Activated T-cell treated with anti-CD3 and anti-CD28 coated beads, Interleukin-2, amount 50 U/mL, for 72 hours (primary cell): ENCODE results near the gene SYT14. TPM values are rescaled to one million over a fixed set of nuclear protein-coding genes. Genes with fewer than 3 reads are reported as not detected.
"Not testable (repeated sequence)": the region's sequence is repeated elsewhere in the genome, so short reads cannot be mapped to it uniquely, and the experiment has no call there.

ENCODE experiments used
- ATAC-seq, 2 donors: fragments of 150-1000 bp; cut with Tn5 transposase; replicated peaks in 1 of 2; 2 replicates each; pipeline ENCODE4 v1.10.0; 2021; ENCODE audit warnings: moderate library complexity in 2 of 2, mild to moderate bottlenecking in 1 of 2
- DNase-seq, 2 donors: peaks; one replicate each; pipeline ENCODE4 v3.0.0; 2021 to 2022; ENCODE audit warnings: mixed read lengths in 1 of 2
- H3K27ac Mint-ChIP-seq: one replicate; pipeline ENCODE4 v1.8.0; 2022; ENCODE audit warnings: mild to moderate bottlenecking, moderate library complexity, mixed read lengths
- H3K27me3 Mint-ChIP-seq: one replicate; pipeline ENCODE4 v1.8.0; 2022; ENCODE audit warnings: low read depth, mixed read lengths
- H3K36me3 Mint-ChIP-seq, 2 donors: one replicate each; pipeline ENCODE4 v1.8.0; 2022; ENCODE audit warnings: mixed read lengths in 2 of 2, mild to moderate bottlenecking in 1 of 2; ENCODE audit not compliant: insufficient read depth in 2 of 2
- H3K4me1 Mint-ChIP-seq: one replicate; pipeline ENCODE4 v1.8.0; 2022; ENCODE audit warnings: low read depth, mixed read lengths
- H3K4me3 Mint-ChIP-seq, 2 donors: one replicate each; pipeline ENCODE4 v1.8.0; 2022; ENCODE audit warnings: mild to moderate bottlenecking in 2 of 2, mixed read lengths in 2 of 2, moderate library complexity in 2 of 2
- H3K9me3 Mint-ChIP-seq, 2 donors: one replicate each; pipeline ENCODE4 v1.8.0; 2022; ENCODE audit warnings: mixed read lengths in 2 of 2
- total RNA-seq, 2 donors: library from RNA; stranded (reverse); gene quantifications; one replicate each; pipeline ENCODE4 v1.2.3, GENCODE V29; 2022

Gene SYT14
- total RNA-seq, 2 donors from 2014 or later, result not detected

GRCh38 chr1:209911746-209912145, 26.3 kb upstream of the SYT14 start:
- no peaks in the 10 kb centered on the region for H3K4me1 Mint-ChIP-seq
- H3K27me3 Mint-ChIP-seq, result no peaks in the 10 kb centered on the region
- H3K36me3 Mint-ChIP-seq, result no peaks in the 10 kb centered on the region
- DNase-seq (no peak), ATAC-seq (no peak)
- no peaks in the 10 kb centered on the region for H3K9me3 Mint-ChIP-seq
- H3K27ac Mint-ChIP-seq, result no peak overlapping the region
- no peak overlapping the region for H3K4me3 Mint-ChIP-seq

GRCh38 chr1:209912306-209912705, 25.7 kb upstream of the SYT14 start:
- Mint-ChIP-seq H3K9me3 (no peaks in the 10 kb centered on the region), H3K4me1 (no peaks in the 10 kb centered on the region), H3K27ac (no peak overlapping the region), H3K36me3 (no peaks in the 10 kb centered on the region), H3K27me3 (no peaks in the 10 kb centered on the region), H3K4me3 (no peak overlapping the region)
- DNase-seq, result no peak
- no peak for ATAC-seq

GRCh38 chr1:209919637-209920036, 18.4 kb upstream of the SYT14 start:
- not testable (repeated sequence) for DNase-seq, ATAC-seq, H3K27ac Mint-ChIP-seq, H3K4me3 Mint-ChIP-seq, H3K4me1 Mint-ChIP-seq, H3K9me3 Mint-ChIP-seq, H3K27me3 Mint-ChIP-seq, H3K36me3 Mint-ChIP-seq

GRCh38 chr1:209920844-209921243, 17.2 kb upstream of the SYT14 start:
- Mint-ChIP-seq H3K4me1 (no peaks in the 10 kb centered on the region), H3K27ac (no peak overlapping the region), H3K27me3 (peaks cover 9% of the 10 kb centered on the region), H3K4me3 (no peak overlapping the region), H3K36me3 (peaks cover 2 to 4% of the 10 kb centered on the region in 2 donors), H3K9me3 (peaks cover 0 to 8% of the 10 kb centered on the region in 2 donors)
- ATAC-seq (no peak), DNase-seq (no peak)

GRCh38 chr1:209924390-209924789, 13.6 kb upstream of the SYT14 start:
- Mint-ChIP-seq H3K36me3 (peaks cover 2 to 4% of the 10 kb centered on the region in 2 donors), H3K27me3 (peaks cover 15% of the 10 kb centered on the region), H3K27ac (no peak overlapping the region), H3K9me3 (peaks cover 0 to 8% of the 10 kb centered on the region in 2 donors), H3K4me1 (no peaks in the 10 kb centered on the region), H3K4me3 (no peak overlapping the region)
- ATAC-seq (no peak), DNase-seq (no peak)

GRCh38 chr1:209926045-209926444, 12.0 kb upstream of the SYT14 start:
- H3K9me3 Mint-ChIP-seq, result no peaks in the 10 kb centered on the region

GRCh38 chr1:209927466-209927865, 10.6 kb upstream of the SYT14 start:
- H3K27ac Mint-ChIP-seq, result no peak overlapping the region

More at GRCh38 chr1:209926045-209926444, 12.0 kb upstream of the SYT14 start:
- no peaks in the 10 kb centered on the region for H3K36me3 Mint-ChIP-seq
- peaks cover 21% of the 10 kb centered on the region for H3K27me3 Mint-ChIP-seq
- DNase-seq (no peak), ATAC-seq (no peak)
- no peak overlapping the region for H3K4me3 Mint-ChIP-seq
- H3K27ac Mint-ChIP-seq, result no peak overlapping the region
- H3K4me1 Mint-ChIP-seq, result no peaks in the 10 kb centered on the region

GRCh38 chr1:209929751-209930150, 8.3 kb upstream of the SYT14 start:
- H3K9me3 Mint-ChIP-seq, result no peaks in the 10 kb centered on the region
- H3K27me3 Mint-ChIP-seq, result peaks cover 49% of the 10 kb centered on the region
- H3K27ac Mint-ChIP-seq, result no peak overlapping the region
- H3K4me3 Mint-ChIP-seq, result no peak overlapping the region
- no peaks in the 10 kb centered on the region for H3K36me3 Mint-ChIP-seq
- no peaks in the 10 kb centered on the region for H3K4me1 Mint-ChIP-seq
- ATAC-seq (no peak), DNase-seq (no peak)

More at GRCh38 chr1:209927466-209927865, 10.6 kb upstream of the SYT14 start:
- H3K4me3 Mint-ChIP-seq, result no peak overlapping the region
- DNase-seq (no peak), ATAC-seq (no peak)
- H3K27me3 Mint-ChIP-seq, result peaks cover 32% of the 10 kb centered on the region
- H3K9me3 Mint-ChIP-seq, result no peaks in the 10 kb centered on the region
- H3K4me1 Mint-ChIP-seq, result no peaks in the 10 kb centered on the region
- H3K36me3 Mint-ChIP-seq, result no peaks in the 10 kb centered on the region

- no peaks in the 10 kb centered on the region for H3K36me3 Mint-ChIP-seq
- no peak for DNase-seq
- no peak overlapping the region for H3K4me3 Mint-ChIP-seq
- H3K27ac Mint-ChIP-seq, result no peak overlapping the region
- H3K4me1 Mint-ChIP-seq, result no peaks in the 10 kb centered on the region
- H3K27me3 Mint-ChIP-seq, result peaks cover 51% of the 10 kb centered on the region
- no peaks in the 10 kb centered on the region for H3K9me3 Mint-ChIP-seq
- no peak for ATAC-seq
Measured at GRCh38 chr1:209931141-209931540, 6.9 kb upstream of the SYT14 start.

GRCh38 chr1:209936125-209936524, 1.9 kb upstream of the SYT14 start:
- ATAC-seq, result no peak
- Mint-ChIP-seq H3K4me3 (no peak overlapping the region), H3K9me3 (no peaks in the 10 kb centered on the region), H3K27me3 (peaks cover 82% of the 10 kb centered on the region), H3K4me1 (peaks cover 7% of the 10 kb centered on the region), H3K27ac (no peak overlapping the region), H3K36me3 (peaks cover 1 to 5% of the 10 kb centered on the region in 2 donors)
- no peak for DNase-seq

- no peaks in the 10 kb centered on the region for H3K9me3 Mint-ChIP-seq
- H3K27me3 Mint-ChIP-seq, result peaks cover 30% of the 10 kb centered on the region
- H3K4me3 Mint-ChIP-seq, result no peak overlapping the region
- H3K36me3 Mint-ChIP-seq, result no peaks in the 10 kb centered on the region
- no peaks in the 10 kb centered on the region for H3K4me1 Mint-ChIP-seq
- no peak overlapping the region for H3K27ac Mint-ChIP-seq
- ATAC-seq, result no peak
- DNase-seq, result no peak
Measured at GRCh38 chr1:209945377-209945776, 7.4 kb downstream of the SYT14 start.

- Mint-ChIP-seq H3K9me3 (no peaks in the 10 kb centered on the region), H3K36me3 (no peaks in the 10 kb centered on the region), H3K27ac (no peak overlapping the region), H3K4me1 (no peaks in the 10 kb centered on the region), H3K27me3 (peaks cover 13% of the 10 kb centered on the region), H3K4me3 (no peak overlapping the region)
- DNase-seq, result no peak
- ATAC-seq, result no peak
Measured at GRCh38 chr1:209948155-209948554, 10.1 kb downstream of the SYT14 start.

- Mint-ChIP-seq H3K36me3 (no peaks in the 10 kb centered on the region), H3K27ac (no peak overlapping the region), H3K4me1 (no peaks in the 10 kb centered on the region), H3K4me3 (no peak overlapping the region), H3K27me3 (peaks cover 11% of the 10 kb centered on the region), H3K9me3 (no peaks in the 10 kb centered on the region)
- no peak for DNase-seq
- ATAC-seq, result no peak
Measured at GRCh38 chr1:209956116-209956515, 18.1 kb downstream of the SYT14 start.

GRCh38 chr1:209959623-209960022, 21.6 kb downstream of the SYT14 start:
- Mint-ChIP-seq H3K36me3 (no peaks in the 10 kb centered on the region), H3K27ac (no peak overlapping the region), H3K27me3 (peaks cover 24% of the 10 kb centered on the region), H3K9me3 (no peaks in the 10 kb centered on the region), H3K4me1 (no peaks in the 10 kb centered on the region), H3K4me3 (no peak overlapping the region)
- no peak for ATAC-seq
- DNase-seq, result no peak
